HG03442 (cell line): ENCODE measurements around the gene GCC1.
"Not testable (repeated sequence)": the region's sequence is repeated elsewhere in the genome, so short reads cannot be mapped to it uniquely, and the experiment has no call there.

Experiments
- ATAC-seq: cut with Tn5 transposase; IDR thresholded peaks from one replicate; pipeline ENCODE4 v1.9.1; 2021; ENCODE audit warnings: mild to moderate bottlenecking, moderate library complexity; ENCODE audit not compliant: unreplicated experiment

GCC1 gene

GRCh38 chr7:127589896-127590295 is 4.5 kb upstream of the GCC1 start:
- no peak for ATAC-seq

GRCh38 chr7:127588697-127589482 is 3.5 kb upstream of the GCC1 start:
- ATAC-seq, result peak; percentile 7

- peak; percentile 68 for ATAC-seq
Observed at GRCh38 chr7:127588019-127588696, 2.8 kb upstream of the GCC1 start, which contains the start of gene ARF5. ARF5 (plus strand) TSS chr7:127588411; CDS start chr7:127588499, 88 bp downstream.

DNA sequence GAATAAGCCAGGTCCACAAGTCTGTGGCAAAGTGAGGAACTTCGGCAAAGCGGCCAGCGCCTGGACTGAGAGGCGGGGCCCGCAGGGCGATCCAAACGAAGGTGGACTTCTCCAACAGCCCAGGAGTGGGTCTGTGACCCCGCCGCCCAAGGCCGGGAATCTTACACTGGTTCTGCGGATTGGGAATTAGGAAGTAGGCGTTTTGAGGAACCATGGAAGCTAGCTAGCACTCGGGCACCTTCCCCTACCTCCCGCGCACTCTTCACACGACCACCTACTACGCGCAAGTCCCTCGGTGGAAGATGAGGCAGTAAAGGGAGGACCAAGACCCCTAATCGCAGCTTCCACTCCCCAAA is 2.2 kb upstream of the GCC1 start:
- no peak for ATAC-seq

DNA sequence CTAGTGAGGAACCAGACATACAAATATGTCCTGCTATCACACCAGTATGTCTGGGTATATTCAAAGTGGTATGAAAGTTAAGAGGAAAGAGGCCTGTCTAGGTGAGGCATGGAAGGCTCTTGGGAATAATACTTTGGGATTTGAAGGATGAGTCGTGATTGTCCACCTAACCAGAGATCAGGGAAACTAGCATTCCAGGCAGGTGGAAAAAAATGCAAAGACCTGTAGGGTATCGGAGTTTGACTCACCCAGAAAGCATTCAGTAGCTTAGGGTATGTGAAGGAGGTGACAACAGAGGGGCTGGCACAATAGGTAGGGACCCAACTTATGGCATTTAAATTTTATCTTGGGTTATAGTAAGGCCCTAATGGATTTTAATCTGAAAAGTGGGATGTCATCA is 950 bp upstream of the GCC1 start:
- ATAC-seq, result no peak

DNA sequence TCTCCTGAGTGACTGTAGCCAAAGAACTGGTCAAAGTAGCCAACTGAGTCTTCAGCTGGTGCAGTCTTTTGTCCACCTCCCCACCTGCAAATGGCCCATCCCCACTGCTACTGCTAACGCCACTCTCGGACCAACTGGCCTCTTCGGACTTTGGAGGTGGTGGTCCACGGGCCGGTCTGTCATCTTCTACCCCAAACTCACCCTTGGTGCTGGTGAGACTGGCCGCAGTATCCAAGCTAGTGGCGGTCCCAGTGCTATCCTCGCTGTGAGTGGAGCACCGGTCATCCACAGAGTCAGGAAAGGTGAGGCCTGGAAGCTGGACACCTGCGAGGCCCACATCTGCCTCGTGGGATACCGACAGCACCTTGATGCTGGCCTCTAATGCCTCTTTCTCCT is 750 bp downstream of the GCC1 start:
- ATAC-seq, result no peak

- no peak for ATAC-seq
Observed at GRCh38 chr7:127582361-127582760, 3.0 kb downstream of the GCC1 start.

DNA sequence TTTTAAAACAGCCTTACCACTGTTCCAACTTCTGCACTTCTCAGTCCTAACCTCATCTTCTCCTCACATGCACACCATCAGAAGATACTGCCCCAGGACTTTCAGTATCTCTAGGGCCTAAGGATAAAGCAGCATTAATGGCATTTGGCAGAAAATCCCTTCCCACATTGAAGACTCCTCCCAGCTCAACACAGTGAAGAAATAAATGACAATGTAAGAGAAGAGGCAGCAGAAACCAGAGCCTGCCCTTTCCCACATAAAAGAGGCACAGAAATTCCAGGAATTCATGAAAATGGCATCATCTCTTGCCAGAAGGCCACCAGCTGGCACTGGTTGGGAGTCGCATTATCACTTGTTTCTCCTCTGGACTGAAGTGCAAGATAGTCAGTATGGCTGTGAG is 3.7 kb downstream of the GCC1 start:
- no peak for ATAC-seq

- no peak for ATAC-seq
Observed at GRCh38 chr7:127580612-127581011, 4.8 kb downstream of the GCC1 start.

DNA sequence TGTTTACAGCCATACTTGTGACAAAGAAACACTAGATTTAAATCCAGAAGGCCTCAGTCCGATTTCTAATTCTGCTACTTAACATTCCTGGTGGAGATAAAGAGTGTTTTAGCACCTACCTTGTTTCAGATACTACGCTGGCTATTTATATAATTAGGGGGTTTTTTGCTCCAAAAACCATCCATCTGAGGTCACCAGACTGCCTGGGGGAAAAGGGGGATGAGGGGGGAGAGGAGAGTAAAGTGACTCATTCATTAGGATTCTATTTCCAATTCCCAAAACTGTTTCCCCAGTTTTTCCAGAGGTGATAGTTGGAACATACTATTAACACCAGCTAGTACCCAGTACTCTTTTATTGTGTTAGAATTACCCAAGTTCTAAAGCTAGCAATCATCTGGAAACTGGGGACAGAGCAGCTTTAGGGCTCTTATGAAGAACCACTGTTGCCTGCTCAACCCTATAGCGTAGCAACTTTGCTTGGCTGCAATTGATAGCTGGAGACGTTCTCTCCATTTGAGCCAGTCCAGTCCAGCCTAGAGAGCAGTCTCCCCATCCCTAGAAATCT is 6.6 kb downstream of the GCC1 start:
- no peak for ATAC-seq

DNA sequence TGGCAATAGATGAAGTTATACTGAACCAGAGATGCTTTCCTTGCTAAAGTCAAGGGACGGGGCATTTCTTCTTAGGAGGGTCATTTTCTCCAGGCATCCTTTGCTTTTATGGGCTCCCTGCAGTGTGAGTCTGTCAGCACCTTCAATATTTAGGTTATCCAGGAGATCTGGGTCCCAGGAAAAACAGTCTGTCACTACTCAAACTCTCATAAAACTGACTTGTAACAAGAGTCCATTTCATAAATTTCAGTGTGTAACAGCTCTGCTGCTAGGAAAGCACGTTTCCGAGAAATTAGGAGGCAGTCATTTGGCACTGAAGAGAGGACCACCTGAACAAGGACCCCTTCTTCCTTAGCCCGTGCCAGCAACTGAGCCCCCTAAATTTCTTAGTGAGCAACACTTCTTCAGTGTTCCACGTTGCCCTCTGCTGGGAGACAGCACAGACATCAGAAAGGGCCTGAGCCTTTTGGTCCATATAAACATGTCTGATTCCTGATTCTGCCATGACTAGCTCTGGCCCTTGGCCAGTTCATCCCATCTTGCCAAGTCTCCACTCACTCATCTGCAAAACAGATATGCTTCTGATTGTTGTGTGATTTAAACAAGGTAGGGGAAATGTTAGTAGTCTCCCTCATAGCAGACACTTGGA is 7.2 kb downstream of the GCC1 start:
- ATAC-seq, result no peak

DNA sequence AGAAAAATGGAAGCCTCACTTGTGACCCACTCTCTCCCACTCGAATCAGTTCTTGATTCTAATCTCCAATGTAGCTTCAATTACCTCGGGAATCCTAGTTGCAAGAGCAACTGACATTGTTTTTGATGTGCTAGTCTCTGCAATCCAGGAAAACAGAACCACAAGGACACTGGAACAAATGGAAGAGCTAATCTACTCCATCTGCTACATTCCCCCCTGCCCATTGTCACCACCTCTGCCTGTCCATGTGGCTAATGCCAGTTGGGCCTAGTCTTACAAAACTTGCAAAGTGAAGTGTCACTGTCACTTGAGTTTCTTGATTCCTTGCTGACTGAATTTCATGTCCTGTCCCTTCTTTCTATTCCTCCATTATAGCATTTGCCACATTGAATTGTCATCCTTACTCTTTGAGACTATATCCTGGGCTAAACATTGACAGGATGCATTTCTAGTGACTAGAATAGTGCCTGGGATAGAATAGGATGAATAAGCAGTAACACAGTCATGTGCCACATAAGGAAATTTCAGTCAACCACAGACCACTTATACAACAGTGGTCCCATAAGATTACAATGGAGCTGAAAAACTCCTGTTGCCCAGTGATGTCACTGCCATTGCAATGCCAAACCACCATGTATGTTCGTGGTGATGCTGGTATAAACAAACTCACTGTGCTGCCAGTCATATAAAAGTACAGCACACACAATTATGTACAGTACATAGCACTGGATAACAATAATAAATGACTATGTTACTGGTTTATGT is 13.5 kb downstream of the GCC1 start:
- ATAC-seq, result no peak

DNA sequence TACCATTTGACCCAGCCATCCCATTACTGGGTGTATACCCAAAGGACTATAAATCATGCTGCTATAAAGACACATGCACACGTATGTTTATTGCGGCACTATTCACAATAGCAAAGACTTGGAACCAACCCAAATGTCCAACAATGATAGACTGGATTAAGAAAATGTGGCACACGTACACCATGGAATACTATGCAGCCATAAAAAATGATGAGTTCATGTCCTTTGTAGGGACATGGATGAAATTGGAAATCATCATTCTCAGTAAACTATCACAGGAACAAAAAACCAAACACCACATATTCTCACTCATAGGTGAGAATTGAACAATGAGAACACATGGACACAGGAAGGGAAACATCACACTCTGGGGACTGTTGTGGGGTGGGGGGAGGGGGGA is 17.4 kb downstream of the GCC1 start:
- not testable (repeated sequence) for ATAC-seq

DNA sequence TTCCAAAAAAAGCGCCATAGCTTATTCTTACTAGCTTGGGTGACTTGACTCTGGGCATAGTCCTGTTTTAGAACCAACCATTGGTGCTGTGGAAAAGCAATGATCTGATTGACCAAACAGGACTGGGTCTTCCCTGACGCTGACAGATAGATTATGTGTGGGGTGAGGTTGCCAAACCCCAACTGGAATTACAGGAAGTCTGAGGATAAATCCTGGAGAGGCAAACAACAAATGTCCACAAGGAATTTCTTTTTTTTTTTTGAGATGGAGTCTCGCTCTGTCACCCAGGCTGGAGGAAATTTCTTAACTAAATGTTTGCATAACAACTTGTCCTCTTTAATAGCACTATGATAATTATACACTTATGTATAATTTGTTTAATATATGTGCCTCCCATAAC is 19.2 kb downstream of the GCC1 start:
- no peak for ATAC-seq

GRCh38 chr7:127557803-127558202 is 27.6 kb downstream of the GCC1 start:
- no peak for ATAC-seq

GRCh38 chr7:127556404-127556803 is 29.0 kb downstream of the GCC1 start:
- no peak for ATAC-seq

DNA sequence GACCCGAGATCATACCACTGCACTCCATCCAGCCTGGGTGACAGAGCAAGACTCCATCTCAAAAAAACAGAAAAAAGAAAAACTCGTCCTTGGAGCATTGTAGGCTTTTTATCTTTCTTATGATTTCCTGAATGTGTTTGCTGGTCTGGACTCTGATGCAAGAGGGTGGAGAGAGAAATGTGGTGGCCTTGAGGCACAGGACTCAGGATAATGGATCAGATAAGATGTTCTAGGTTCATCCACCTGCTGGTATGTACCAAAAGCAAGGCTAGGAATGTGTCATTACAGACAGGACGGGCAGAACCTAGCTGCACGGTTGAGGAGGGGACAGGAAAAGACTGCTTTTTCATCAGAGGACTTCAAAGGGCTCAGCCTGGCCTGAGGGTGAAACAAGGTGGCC is 33.5 kb downstream of the GCC1 start:
- no peak for ATAC-seq

- ATAC-seq, result no peak
Observed at GRCh38 chr7:127550247-127550646, 35.1 kb downstream of the GCC1 start.

GRCh38 chr7:127546313-127546712 is 39.1 kb downstream of the GCC1 start:
- no peak for ATAC-seq

- ATAC-seq, result no peak
Observed at GRCh38 chr7:127541548-127541947, 43.8 kb downstream of the GCC1 start.

GRCh38 chr7:127540461-127540860 is 44.9 kb downstream of the GCC1 start:
- ATAC-seq, result not testable (repeated sequence)
